A549 (cell line): ENCODE results near the gene SAA2.
"Not testable (repeated sequence)": the region's sequence is repeated elsewhere in the genome, so short reads cannot be mapped to it uniquely, and the experiment has no call there.

Source experiments
- CTCF ChIP-seq: fragments of >200 bp; sonication (Bioruptor Twin); formaldehyde crosslinking; IDR thresholded peaks from 3 replicates; pipeline ENCODE4 v1.5.1; 2016
- MAX ChIP-seq: IDR thresholded peaks from 2 replicates; pipeline ENCODE4 v1.6.1; 2012
- MYC ChIP-seq: IDR thresholded peaks from 2 replicates; pipeline ENCODE4 v1.6.1; 2012; ENCODE audit warnings: mild to moderate bottlenecking, inconsistent platforms, low read length, improper control_type of control experiment, borderline replicate concordance
- POLR2A ChIP-seq: IDR thresholded peaks from 2 replicates; pipeline ENCODE4 v1.6.1; 2012; ENCODE audit warnings: mild to moderate bottlenecking, low read length

GRCh38 chr11:18197738-18198137, 50.7 kb downstream of the SAA2 start:
- TF ChIP-seq MYC, CTCF, MAX, POLR2A: not testable (repeated sequence)
